Left kidney (tissue), 2 donors: ENCODE results near the gene CDK5RAP1. TPM values are rescaled to one million over a fixed set of nuclear protein-coding genes. Genes with fewer than 3 reads are reported as not detected.

Experiments used
- DNase-seq: peaks from one replicate; pipeline ENCODE4 v3.0.0-alpha.2; 2013
- polyA plus RNA-seq: library from polyadenylated mRNA; unstranded; fragments of 120-200 nt; gene quantifications from one replicate; pipeline ENCODE4 v1.2.1, GENCODE V29; 2013; ENCODE audit not compliant: insufficient read length

CDK5RAP1 gene
- polyA plus RNA-seq, 1 donor = 46.6 TPM

GRCh38 chr20:33387177-33387576 lies 14.1 kb downstream of the CDK5RAP1 start:
- DNase-seq = no peak

DNA sequence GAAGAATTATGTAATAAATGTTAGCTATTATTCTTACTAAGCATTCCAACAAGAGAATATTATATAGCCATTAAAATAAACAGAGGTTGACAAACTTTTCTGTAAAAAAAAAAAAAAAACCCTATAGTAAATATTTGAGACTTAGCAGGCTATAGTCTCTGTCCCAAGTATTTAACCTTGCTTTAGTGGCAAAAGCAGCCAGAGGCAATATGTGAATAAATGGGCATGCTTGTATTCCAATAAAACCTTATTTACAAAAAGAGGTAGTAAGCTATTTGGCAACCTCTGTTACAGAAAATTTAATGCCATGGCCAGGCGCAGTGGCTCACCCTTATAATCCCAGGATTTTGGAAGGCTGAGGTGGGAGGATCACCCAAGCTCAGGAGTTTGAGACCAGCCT lies 14.6 kb downstream of the CDK5RAP1 start:
- DNase-seq = no peak

- DNase-seq = no peak
Observed at GRCh38 chr20:33377366-33377765, 24.0 kb downstream of the CDK5RAP1 start.

DNA sequence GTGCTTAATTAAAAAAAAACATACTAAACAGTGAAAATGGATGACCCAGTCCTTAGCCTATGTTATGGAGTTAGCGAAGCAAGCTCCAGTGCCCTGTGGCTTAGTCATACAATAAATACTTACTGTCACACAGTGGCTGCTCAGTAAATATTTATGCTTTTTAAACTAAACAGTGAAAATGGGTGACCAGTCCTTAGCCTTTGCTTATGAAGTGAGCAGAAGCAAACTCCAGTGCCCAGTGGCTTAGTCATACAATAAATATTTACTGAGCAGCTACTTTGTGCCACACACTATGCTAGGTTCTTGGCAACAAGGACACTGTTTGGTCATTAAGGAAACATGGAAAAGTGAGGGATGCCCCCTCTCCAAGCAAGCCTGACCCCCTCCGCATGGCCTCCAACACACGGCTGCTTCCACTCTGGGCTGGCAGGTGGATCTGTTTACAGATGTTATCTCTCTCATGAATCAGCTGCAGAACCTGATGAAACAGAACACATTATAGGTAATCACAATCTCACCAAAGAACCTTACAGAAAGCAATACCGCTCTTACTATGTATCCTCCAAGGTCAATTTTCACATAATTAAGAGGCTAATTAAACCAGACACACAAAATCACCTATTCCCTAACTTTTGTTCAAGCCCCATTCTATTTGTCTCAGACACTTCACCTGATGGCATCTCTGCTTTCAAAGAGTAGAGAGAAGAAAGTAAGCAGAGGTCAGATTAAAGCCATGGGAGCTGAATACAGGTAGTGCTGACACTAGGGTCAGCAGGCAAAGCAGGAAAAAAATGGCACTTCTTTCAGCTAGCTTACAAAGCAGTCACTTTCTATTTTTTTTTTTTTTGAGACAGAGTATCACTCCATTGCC lies 27.3 kb downstream of the CDK5RAP1 start:
- DNase-seq = no peak

- DNase-seq = no peak
Observed at GRCh38 chr20:33372993-33373441, 28.3 kb downstream of the CDK5RAP1 start.

DNA sequence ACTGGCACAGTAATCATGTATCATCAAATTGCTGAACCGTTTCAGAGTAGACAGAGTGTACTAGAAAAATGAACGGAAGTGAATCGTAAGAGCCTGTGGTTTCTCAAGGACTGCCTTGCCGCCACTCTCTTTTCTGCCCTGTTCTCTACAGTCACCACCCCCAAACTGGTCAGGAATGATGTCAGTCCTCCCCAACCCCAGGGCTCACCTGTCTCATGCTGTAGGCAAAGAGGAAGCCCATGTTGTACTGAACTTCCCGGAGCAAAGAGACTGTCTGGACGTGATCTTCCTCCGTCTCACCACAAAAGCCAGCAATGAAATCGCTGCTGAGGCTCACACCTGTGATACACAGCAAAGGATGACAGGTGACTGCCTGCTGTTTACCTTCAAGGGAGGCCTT lies 31.0 kb downstream of the CDK5RAP1 start:
- DNase-seq = no peak

GRCh38 chr20:33362898-33363297 lies 38.4 kb downstream of the CDK5RAP1 start:
- no peak for DNase-seq

- DNase-seq = no peak
Observed at GRCh38 chr20:33359399-33360261, 41.7 kb downstream of the CDK5RAP1 start.

GRCh38 chr20:33353013-33353402 lies 48.3 kb downstream of the CDK5RAP1 start:
- no peak for DNase-seq

DNA sequence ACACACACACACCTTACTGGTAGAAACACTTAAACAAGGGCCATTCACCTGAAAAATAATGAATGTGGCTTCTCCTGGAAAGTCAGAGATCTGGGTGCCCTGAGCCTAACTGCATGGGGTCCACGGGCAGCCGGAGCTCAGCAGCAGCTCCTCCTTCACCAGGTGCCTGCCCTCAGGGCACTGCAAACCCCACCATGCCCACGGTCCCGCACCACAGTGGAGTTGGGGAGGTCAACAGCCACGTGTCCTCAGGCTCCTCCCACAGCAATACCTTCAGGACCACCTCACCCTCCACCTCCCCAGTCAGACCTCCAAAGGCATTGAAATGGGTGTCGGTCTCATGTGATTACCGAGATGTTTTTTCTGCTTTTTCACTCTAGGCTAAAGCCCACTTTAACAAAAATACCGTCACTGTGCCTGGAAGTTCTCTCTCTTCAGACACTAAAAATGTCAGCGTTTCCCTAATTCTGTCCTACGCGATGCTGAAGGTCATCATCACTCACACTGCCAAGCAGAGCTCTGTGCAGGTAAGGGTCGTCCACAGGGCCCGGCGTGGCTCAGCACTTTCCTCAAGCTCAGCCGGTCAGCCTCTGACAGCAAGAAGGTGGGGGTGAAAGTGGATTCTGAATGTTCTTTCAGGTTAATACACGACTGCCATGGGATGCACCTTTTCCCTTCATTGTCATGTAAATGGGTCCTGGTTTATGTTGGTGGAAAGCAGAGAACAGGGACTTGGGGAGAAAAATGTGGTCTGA lies 48.9 kb downstream of the CDK5RAP1 start:
- DNase-seq = no peak

DNA sequence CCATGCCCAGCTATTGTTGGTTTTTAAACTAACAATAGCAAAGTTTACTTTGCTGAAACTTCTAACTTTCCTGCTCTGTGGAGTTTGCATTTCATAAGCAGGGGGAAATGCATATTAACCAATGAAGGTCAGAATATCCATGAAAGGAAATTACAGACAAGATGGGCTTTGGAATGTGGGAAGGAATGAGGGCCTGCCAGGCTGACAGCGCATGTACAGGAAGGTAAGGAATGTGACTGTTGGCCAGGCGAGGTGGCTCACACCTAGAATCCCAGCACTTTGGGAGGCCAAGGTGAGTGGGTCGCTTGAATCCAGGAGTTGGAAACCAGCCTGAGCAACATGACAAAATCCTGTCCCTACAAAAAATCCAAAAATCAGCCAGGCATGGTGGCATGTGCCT lies 49.6 kb downstream of the CDK5RAP1 start:
- no peak for DNase-seq

GRCh38 chr20:33349493-33349892 lies 51.8 kb downstream of the CDK5RAP1 start:
- DNase-seq = no peak

- no peak for DNase-seq
Observed at GRCh38 chr20:33348136-33348937, 53.0 kb downstream of the CDK5RAP1 start.

- DNase-seq = no peak
Observed at GRCh38 chr20:33345342-33345741, 56.0 kb downstream of the CDK5RAP1 start.

DNA sequence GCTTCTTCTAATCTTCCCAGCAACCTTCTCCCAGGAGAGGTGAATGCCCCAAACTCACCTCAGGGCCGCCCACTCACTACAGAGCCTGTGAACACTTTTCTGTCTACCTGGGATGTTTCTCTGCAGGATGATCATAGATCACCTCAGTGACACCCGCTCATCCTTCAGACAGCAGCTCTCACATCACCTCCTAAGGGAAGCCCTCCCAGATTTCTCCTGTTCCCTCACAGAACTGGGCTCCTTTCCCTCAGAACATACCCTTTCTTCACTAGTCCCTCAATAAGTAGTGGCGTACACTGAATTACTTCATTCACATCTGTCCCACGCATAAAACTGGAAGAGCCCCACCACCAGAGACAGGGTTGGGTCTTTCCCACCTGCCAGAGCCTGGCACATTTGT lies 57.8 kb downstream of the CDK5RAP1 start:
- DNase-seq = no peak

- DNase-seq = no peak
Observed at GRCh38 chr20:33339515-33340058, 61.7 kb downstream of the CDK5RAP1 start.

GRCh38 chr20:33338467-33339258 lies 62.7 kb downstream of the CDK5RAP1 start:
- no peak for DNase-seq

- DNase-seq = no peak
Observed at GRCh38 chr20:33337531-33338165, 63.7 kb downstream of the CDK5RAP1 start.

DNA sequence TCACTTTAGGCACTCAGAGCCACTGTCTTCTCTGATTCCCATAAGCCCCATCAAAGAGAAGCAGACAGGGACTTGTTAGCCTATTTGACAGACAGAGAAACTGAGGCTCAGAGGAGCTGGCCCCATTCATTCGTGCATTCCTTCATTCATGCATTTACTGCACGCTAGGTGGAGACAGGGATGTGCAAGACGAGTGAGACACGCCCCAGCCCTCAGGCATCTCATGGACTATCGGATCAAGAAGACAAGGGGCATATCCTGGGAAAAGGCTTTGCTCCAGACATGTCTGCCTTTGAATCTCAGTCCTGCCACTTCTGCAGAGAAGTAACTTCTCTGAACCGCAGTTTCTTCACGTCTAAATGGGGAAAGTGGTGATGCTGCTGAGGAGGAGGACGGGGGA lies 64.2 kb downstream of the CDK5RAP1 start:
- no peak for DNase-seq

GRCh38 chr20:33336375-33336774 lies 64.9 kb downstream of the CDK5RAP1 start:
- DNase-seq = no peak
